AG09319 (cell line): ENCODE data around the gene PSPN.
"Not testable (repeated sequence)": the region's sequence is repeated elsewhere in the genome, so short reads cannot be mapped to it uniquely, and the experiment has no call there.

Source experiments
- DNase-seq: peaks from one replicate; pipeline ENCODE4 v3.0.0-alpha.2; 2010; ENCODE audit warnings: low read depth; ENCODE audit errors: extremely low read depth
- CTCF ChIP-seq: IDR thresholded peaks from 2 replicates; pipeline ENCODE4 v1.5.1; 2011; ENCODE audit warnings: low read depth, mild to moderate bottlenecking, inconsistent platforms, low read length, moderate library complexity

The PSPN gene

GRCh38 chr19:6362027-6362350 lies 13.7 kb downstream of the PSPN start:
- TF ChIP-seq CTCF: no peak
- no peak for DNase-seq

DNA sequence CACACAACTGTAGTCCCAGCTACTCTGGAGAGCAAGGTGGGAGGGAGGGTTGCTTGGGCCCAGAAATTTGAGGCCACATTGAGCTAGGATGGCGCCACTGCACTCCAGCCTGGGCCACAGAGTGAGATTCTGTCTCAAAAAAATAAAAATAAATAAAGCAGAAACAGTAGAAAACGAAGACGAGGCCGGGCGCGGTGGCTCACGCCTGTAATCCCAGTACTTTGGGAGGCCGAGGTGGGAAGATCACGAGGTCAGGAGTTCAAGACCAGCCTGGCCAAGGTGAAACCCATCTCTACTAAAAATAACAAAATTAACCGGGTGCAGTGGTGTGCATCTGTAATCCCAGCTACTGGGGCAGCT lies 14.9 kb downstream of the PSPN start:
- not testable (repeated sequence) for DNase-seq

GRCh38 chr19:6360445-6360844 lies 15.3 kb downstream of the PSPN start:
- not testable (repeated sequence) for DNase-seq

GRCh38 chr19:6359568-6360341 lies 16.0 kb downstream of the PSPN start:
- no peak for TF ChIP-seq CTCF
- no peak for DNase-seq

GRCh38 chr19:6358003-6358402 lies 17.7 kb downstream of the PSPN start:
- no peak for TF ChIP-seq CTCF
- no peak for DNase-seq

- no peak for DNase-seq
- TF ChIP-seq CTCF: no peak
These were observed 18.6 kb downstream of the PSPN start for GRCh38 chr19:6357174-6357573.

DNA sequence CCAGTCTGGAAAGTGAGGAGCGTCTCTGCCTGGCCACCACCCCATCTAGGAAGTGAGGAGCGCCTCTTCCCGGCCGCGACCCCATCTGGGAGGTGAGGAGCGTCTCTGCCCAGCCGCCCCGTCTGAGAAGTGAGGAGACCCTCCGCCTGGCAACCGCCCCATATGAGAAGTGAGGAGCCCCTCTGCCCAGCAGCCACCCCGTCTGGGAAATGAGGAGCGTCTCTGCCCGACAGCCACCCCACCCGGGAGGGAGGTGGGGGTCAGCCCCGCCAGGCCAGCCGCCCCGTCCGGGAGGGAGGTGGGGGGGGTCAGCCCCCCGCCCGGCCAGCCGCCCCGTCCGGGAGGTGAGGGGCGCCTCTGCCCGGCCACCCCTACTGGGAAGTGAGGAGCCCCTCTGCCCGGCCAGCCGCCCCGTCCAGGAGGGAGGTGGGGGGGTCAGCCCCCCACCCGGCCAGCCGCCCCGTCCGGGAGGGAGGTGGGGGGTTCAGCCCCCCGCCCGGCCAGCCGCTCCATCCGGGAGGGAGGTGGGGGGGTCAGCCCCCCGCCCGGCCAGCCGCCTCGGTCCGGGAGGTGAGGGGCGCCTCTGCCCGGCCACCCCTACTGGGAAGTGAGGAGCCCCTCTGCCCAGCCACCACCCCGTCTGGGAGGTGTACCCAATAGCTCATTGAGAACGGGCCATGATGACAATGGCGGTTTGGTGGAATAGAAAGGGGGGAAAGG lies 20.3 kb downstream of the PSPN start:
- not testable (repeated sequence) for DNase-seq

DNA sequence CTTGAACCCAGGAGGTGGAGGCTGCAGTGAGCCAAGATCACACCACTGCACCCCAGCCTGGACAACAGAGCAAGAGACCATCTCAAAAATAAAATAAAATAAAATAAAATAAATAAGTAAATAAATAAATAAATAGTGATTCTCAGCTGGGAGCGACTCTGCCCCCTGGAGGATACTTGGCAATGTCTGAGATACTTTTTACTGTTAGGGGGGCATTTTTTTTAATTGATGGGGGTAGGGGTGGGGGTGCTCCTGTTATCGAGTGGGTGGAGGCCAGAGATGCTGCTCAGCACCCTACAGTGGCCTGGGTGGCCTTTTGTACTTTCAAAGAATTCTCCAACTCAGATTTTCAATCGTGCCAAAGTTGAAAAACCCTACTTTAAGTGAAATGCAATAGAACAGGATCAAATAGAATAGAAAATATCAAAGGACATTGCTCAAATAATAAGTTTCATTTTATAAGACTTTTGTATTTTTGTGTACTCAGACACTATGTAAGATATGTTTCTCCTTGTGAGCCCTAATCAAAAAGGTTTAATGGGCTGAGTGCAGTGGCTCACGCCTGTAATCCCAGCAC lies 21.5 kb downstream of the PSPN start:
- TF ChIP-seq CTCF: peak; percentile 49
- DNase-seq: no peak
